ENCODE measurements around the gene TTLL10.

TTLL10 gene

GRCh38 chr1:1196431-1197187 is 22.9 kb downstream of the TTLL10 start:
- Histone ChIP-seq H3K9ac (ENCODE audit: low read length) (no peak overlapping the region), H3K79me2 (ENCODE audit: insufficient read depth, low read length) (no peaks in the 10 kb centered on the region), H3K9me3 (ENCODE audit: insufficient read depth, low read length) (no peaks in the 10 kb centered on the region), H3K27me3 (ENCODE audit: low read length) (no peaks in the 10 kb centered on the region), H3K36me3 (ENCODE audit: low read length) (no peaks in the 10 kb centered on the region), H4K20me1 (ENCODE audit: low read depth, low read length) (no peaks in the 10 kb centered on the region), H3K4me2 (ENCODE audit: low read depth, low read length, poor library complexity, severe bottlenecking) (no peak overlapping the region), H3K9me2 (replicated peaks; ENCODE audit: insufficient read depth, low read length) (no peaks in the 10 kb centered on the region), H3K27ac (ENCODE audit: low read depth, low read length) (no peak overlapping the region), H3F3A (ENCODE audit: insufficient read depth) (no peaks in the 10 kb centered on the region), H2AFZ (ENCODE audit: low read depth, low read length, severe bottlenecking) (no peak overlapping the region), H3K4me3 (ENCODE audit: insufficient read depth, low read length, poor library complexity, severe bottlenecking) (no peak overlapping the region)
- no peak for TF ChIP-seq CTCF (IDR thresholded peaks at IDR 0.05; ENCODE audit: insufficient read depth, low read length, poor library complexity, severe bottlenecking)
- no peak for TF ChIP-seq EZH2phosphoT487 (conservative IDR thresholded peaks at IDR 0.05; ENCODE audit: low read length)

- Histone ChIP-seq H3K9me3 (ENCODE audit: insufficient read depth, low read length) (no peaks in the 10 kb centered on the region), H3K4me2 (ENCODE audit: low read depth, low read length, poor library complexity, severe bottlenecking) (no peak overlapping the region), H3F3A (ENCODE audit: insufficient read depth) (no peaks in the 10 kb centered on the region), H3K27me3 (ENCODE audit: low read length) (no peaks in the 10 kb centered on the region), H3K36me3 (ENCODE audit: low read length) (no peaks in the 10 kb centered on the region), H2AFZ (ENCODE audit: low read depth, low read length, severe bottlenecking) (no peak overlapping the region), H3K4me3 (ENCODE audit: insufficient read depth, low read length, poor library complexity, severe bottlenecking) (no peak overlapping the region), H3K9me2 (replicated peaks; ENCODE audit: insufficient read depth, low read length) (no peaks in the 10 kb centered on the region), H3K9ac (ENCODE audit: low read length) (no peak overlapping the region), H3K27ac (ENCODE audit: low read depth, low read length) (no peak overlapping the region), H4K20me1 (ENCODE audit: low read depth, low read length) (no peaks in the 10 kb centered on the region), H3K79me2 (ENCODE audit: insufficient read depth, low read length) (no peaks in the 10 kb centered on the region)
- TF ChIP-seq CTCF (IDR thresholded peaks at IDR 0.05; ENCODE audit: insufficient read depth, low read length, poor library complexity, severe bottlenecking) (no peak), EZH2phosphoT487 (conservative IDR thresholded peaks at IDR 0.05; ENCODE audit: low read length) (no peak)
Measured at GRCh38 chr1:1197188-1197500, 23.5 kb downstream of the TTLL10 start.

GRCh38 chr1:1197551-1198422 is 24.1 kb downstream of the TTLL10 start:
- no peaks in the 10 kb centered on the region for H3K27me3 ChIP-seq (ENCODE audit: low read length)
- no peaks in the 10 kb centered on the region for H3K9me3 ChIP-seq (ENCODE audit: insufficient read depth, low read length)
- no peaks in the 10 kb centered on the region for H3K9me2 ChIP-seq (replicated peaks; ENCODE audit: insufficient read depth, low read length)
- H3K79me2 ChIP-seq (ENCODE audit: insufficient read depth, low read length): no peaks in the 10 kb centered on the region
- no peak overlapping the region for H3K9ac ChIP-seq (ENCODE audit: low read length)
- no peak overlapping the region for H3K27ac ChIP-seq (ENCODE audit: low read depth, low read length)
- H4K20me1 ChIP-seq (ENCODE audit: low read depth, low read length): no peaks in the 10 kb centered on the region
- H3K4me2 ChIP-seq (ENCODE audit: low read depth, low read length, poor library complexity, severe bottlenecking): no peak overlapping the region
- H2AFZ ChIP-seq (ENCODE audit: low read depth, low read length, severe bottlenecking): no peak overlapping the region
- no peaks in the 10 kb centered on the region for H3K36me3 ChIP-seq (ENCODE audit: low read length)
- no peak overlapping the region for H3K4me3 ChIP-seq (ENCODE audit: insufficient read depth, low read length, poor library complexity, severe bottlenecking)
- H3F3A ChIP-seq (ENCODE audit: insufficient read depth): no peaks in the 10 kb centered on the region
- no peak for TF ChIP-seq EZH2phosphoT487 (conservative IDR thresholded peaks at IDR 0.05; ENCODE audit: low read length)
- no peak for TF ChIP-seq CTCF (IDR thresholded peaks at IDR 0.05; ENCODE audit: insufficient read depth, low read length, poor library complexity, severe bottlenecking)
